Vagina (tissue), 2 donors: ENCODE measurements around the gene ADAT3.

Source experiments
- POLR2A ChIP-seq, 2 donors: fragments of 450-650 bp; IDR thresholded peaks; one replicate each; pipeline ENCODE4 v1.6.1; 2017; ENCODE audit warnings: antibody characterized with exemption in 2 of 2, mild to moderate bottlenecking in 2 of 2, moderate library complexity in 2 of 2
- TF ChIP-seq, protein P1 (sequence below), 3 experiments: fragments of 450-650 bp in 2 of 3; fragments of 200-600 bp in 1 of 3; sonication (generic) in 1 of 3; IDR thresholded peaks; one replicate each; pipeline ENCODE4 v1.5.1; 2017 to 2019; ENCODE audit warnings: antibody characterized with exemption in 3 of 3, mild to moderate bottlenecking in 2 of 3, moderate library complexity in 2 of 3

DNA sequence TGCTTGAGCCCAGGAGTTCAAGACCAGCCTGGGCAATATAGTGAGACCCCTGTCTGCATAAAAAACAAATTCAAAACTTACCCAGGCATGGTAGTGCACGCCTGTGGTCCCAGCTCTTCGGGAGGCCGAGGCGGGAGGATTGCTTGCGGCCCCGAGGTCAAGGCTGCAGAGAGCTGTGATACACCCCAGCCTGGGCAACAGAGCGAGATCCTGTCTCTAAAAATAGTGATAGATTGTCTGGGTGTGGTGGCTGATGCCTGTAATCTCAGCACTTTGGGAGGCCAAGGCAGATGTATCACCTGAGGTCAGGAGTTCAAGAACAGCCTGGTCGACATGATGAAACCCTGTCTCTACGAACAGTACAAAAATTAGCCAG, 37.9 kb upstream of the ADAT3 start:
- no peak for TF ChIP-seq POLR2A (IDR thresholded peaks at IDR 0.05)
- TF ChIP-seq, protein P1, sequence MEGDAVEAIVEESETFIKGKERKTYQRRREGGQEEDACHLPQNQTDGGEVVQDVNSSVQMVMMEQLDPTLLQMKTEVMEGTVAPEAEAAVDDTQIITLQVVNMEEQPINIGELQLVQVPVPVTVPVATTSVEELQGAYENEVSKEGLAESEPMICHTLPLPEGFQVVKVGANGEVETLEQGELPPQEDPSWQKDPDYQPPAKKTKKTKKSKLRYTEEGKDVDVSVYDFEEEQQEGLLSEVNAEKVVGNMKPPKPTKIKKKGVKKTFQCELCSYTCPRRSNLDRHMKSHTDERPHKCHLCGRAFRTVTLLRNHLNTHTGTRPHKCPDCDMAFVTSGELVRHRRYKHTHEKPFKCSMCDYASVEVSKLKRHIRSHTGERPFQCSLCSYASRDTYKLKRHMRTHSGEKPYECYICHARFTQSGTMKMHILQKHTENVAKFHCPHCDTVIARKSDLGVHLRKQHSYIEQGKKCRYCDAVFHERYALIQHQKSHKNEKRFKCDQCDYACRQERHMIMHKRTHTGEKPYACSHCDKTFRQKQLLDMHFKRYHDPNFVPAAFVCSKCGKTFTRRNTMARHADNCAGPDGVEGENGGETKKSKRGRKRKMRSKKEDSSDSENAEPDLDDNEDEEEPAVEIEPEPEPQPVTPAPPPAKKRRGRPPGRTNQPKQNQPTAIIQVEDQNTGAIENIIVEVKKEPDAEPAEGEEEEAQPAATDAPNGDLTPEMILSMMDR (IDR thresholded peaks at IDR 0.05): no peak
